Esophagus (tissue), 2 donors: ENCODE results near the gene LRRIQ3. TPM values are rescaled to one million over a fixed set of nuclear protein-coding genes. Genes with fewer than 3 reads are reported as not detected.
"Not testable (repeated sequence)": the region's sequence is repeated elsewhere in the genome, so short reads cannot be mapped to it uniquely, and the experiment has no call there.

Experiments used
- H3K27ac ChIP-seq, 2 donors: one replicate each; pipeline ENCODE4 v1.5.1; 2013; ENCODE audit warnings: low read depth in 2 of 2, mild to moderate bottlenecking in 2 of 2, inconsistent platforms in 1 of 2, low read length in 1 of 2, moderate library complexity in 1 of 2
- H3K27me3 ChIP-seq, 2 donors: one replicate each; pipeline ENCODE4 v1.6.1; 2013; ENCODE audit warnings: low read length in 2 of 2, control low read depth in 1 of 2, mild to moderate bottlenecking in 1 of 2; ENCODE audit not compliant: insufficient read depth in 2 of 2, control insufficient read depth in 1 of 2
- H3K36me3 ChIP-seq, 2 donors: one replicate each; pipeline ENCODE4 v1.6.1; 2013; ENCODE audit warnings: low read length in 1 of 2; ENCODE audit not compliant: control insufficient read depth in 2 of 2, insufficient read depth in 2 of 2
- H3K4me1 ChIP-seq, 2 donors: one replicate each; pipeline ENCODE4 v1.6.1; 2013; ENCODE audit warnings: low read length in 1 of 2; ENCODE audit not compliant: control insufficient read depth in 2 of 2, insufficient read depth in 2 of 2
- H3K4me3 ChIP-seq, 2 donors: one replicate each; pipeline ENCODE4 v1.5.1; 2013; ENCODE audit warnings: low read length in 2 of 2, mild to moderate bottlenecking in 2 of 2, low read depth in 1 of 2, moderate library complexity in 1 of 2
- H3K9me3 ChIP-seq, 2 donors: one replicate each; pipeline ENCODE4 v1.6.1; 2013; ENCODE audit warnings: mild to moderate bottlenecking in 2 of 2, low read depth in 1 of 2, low read length in 1 of 2, moderate library complexity in 1 of 2; ENCODE audit not compliant: control insufficient read depth in 2 of 2, insufficient read depth in 1 of 2
- WGBS, 2 donors: extraction: QIAGEN DNeasy Blood & Tissue Kit; methylation state at CpG; one replicate each; pipeline ENCODE4 v1.1.7; 2013; 5-methylcytosine and 5-hydroxymethylcytosine counted together
- polyA plus RNA-seq, 2 donors: library from polyadenylated mRNA; stranded (reverse); fragments of 200-250 nt; gene quantifications; one replicate each; pipeline ENCODE4 v1.2.3, GENCODE V29; 2013
- donor health status: healthy with polysubstance abuse.
- donor health status: Bipolar disorder and iron deficiency.

LRRIQ3 gene
- polyA plus RNA-seq, 2 donors: 0.26 to 0.35 TPM

DNA sequence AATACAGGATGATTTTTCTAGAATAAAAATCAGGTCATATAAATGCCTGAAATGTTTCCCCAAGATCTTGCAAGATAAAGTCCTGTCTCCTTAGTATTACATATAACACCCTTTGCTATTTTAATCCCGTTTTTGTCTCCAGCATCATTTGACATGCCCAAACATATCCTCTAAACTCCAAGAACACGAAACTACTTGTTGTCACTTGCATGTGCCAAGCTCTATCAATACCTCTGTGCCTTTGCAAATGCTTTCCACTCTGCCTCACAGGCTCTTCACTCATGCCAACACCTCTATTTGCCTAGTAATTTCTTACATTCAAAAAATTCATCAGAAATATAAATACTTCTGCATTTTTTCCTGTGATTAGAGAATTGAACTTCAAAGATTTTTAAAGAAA lies 37.9 kb downstream of the LRRIQ3 start:
- no peak overlapping the region for H3K27ac ChIP-seq
- H3K36me3 ChIP-seq: no peaks in the 10 kb centered on the region
- no peaks in the 10 kb centered on the region for H3K9me3 ChIP-seq
- WGBS, 2 donors: 46 to 58% methylated on average over 2 of the region's 2 CpGs
- no peak overlapping the region for H3K4me3 ChIP-seq
- H3K27me3 ChIP-seq: no peaks in the 10 kb centered on the region
- no peaks in the 10 kb centered on the region for H3K4me1 ChIP-seq

- H3K27ac ChIP-seq: no peak overlapping the region
- H3K4me3 ChIP-seq: no peak overlapping the region
- H3K9me3 ChIP-seq: peaks cover 2% of the 10 kb centered on the region in 2 donors
- WGBS, 2 donors: 82 to 83% methylated on average over 4 of the region's 4 CpGs
- H3K27me3 ChIP-seq: no peaks in the 10 kb centered on the region
- H3K4me1 ChIP-seq: no peaks in the 10 kb centered on the region
- no peaks in the 10 kb centered on the region for H3K36me3 ChIP-seq
These were observed 52.9 kb downstream of the LRRIQ3 start for GRCh38 chr1:74145086-74145485.

- not testable (repeated sequence) for H3K27me3 ChIP-seq, H3K27ac ChIP-seq, H3K4me1 ChIP-seq, H3K36me3 ChIP-seq, H3K4me3 ChIP-seq, H3K9me3 ChIP-seq
- WGBS, 2 donors: 81 to 84% methylated on average over 4 of the region's 4 CpGs
These were observed 80.6 kb downstream of the LRRIQ3 start for GRCh38 chr1:74117370-74117769.

GRCh38 chr1:74113333-74113732 lies 84.6 kb downstream of the LRRIQ3 start:
- no peaks in the 10 kb centered on the region for H3K4me1 ChIP-seq
- no peaks in the 10 kb centered on the region for H3K36me3 ChIP-seq
- H3K27me3 ChIP-seq: no peaks in the 10 kb centered on the region
- no peaks in the 10 kb centered on the region for H3K9me3 ChIP-seq
- WGBS, 2 donors: 65 to 67% methylated on average over 3 of the region's 3 CpGs
- no peak overlapping the region for H3K27ac ChIP-seq
- H3K4me3 ChIP-seq: no peak overlapping the region

DNA sequence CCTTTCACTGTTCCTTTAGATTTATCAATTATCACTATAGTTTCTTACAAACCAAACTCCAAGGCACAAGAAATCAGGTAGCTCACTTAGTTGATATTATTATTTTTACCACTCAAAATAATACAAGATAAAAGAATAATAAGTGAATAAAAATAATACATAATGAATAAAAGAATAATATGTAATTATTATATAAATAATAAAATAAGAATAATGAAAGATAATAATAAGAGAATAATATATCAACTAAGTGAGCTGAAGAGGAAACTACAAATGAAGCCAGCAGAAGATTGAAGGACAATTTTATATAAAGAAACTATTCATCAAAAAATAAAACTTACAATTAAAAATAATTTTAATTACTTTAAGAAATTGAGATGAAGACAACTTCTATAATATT lies 90.6 kb downstream of the LRRIQ3 start:
- Histone ChIP-seq H3K27me3 (no peaks in the 10 kb centered on the region), H3K4me1 (no peaks in the 10 kb centered on the region), H3K36me3 (no peaks in the 10 kb centered on the region), H3K9me3 (no peaks in the 10 kb centered on the region), H3K4me3 (no peak overlapping the region), H3K27ac (no peak overlapping the region)

DNA sequence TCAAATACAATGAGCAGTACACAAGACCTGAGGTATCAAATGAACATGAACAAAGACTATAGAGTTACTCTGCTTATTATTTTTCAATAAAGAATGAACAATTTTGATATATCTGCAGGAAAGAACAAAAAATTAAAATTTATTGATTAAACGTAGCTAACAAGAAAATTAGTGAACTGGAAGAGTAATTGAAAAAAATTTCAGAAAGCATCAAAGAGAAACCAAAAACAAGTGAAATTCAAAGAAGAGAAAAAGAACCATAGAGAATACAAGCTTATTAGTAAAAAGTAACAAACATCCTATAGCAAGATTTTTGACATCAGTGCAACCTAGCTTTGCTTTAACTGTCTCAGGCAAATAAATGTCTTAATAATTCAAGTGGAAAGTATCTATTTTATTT lies 106.6 kb downstream of the LRRIQ3 start:
- H3K27me3 ChIP-seq: no peaks in the 10 kb centered on the region
- H3K36me3 ChIP-seq: no peaks in the 10 kb centered on the region
- 79 to 83% methylated on average over 1 of the region's 1 CpG for WGBS, 2 donors
- no peaks in the 10 kb centered on the region for H3K9me3 ChIP-seq
- no peaks in the 10 kb centered on the region for H3K4me1 ChIP-seq
- H3K27ac ChIP-seq: no peak overlapping the region
- H3K4me3 ChIP-seq: no peak overlapping the region

DNA sequence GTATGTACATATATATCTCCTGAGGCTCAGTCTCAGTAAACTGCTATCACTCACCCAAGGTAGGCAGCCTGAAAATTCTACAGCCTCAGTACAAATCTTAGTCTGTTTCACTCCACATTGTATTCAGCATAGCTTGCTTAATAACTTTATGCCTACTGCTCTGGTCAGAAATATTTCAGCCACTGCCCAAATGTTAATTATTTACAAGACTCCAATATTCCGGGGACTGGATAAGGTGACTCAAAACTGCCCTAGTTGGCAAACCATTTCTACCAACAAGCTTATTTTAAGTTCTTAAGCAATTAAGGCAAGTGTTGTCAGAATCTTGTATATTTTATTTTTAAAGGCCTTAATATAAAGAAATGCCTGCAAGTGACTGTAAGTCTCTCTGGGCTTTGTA lies 114.8 kb downstream of the LRRIQ3 start:
- Histone ChIP-seq H3K4me1 (no peaks in the 10 kb centered on the region), H3K36me3 (no peaks in the 10 kb centered on the region), H3K27me3 (no peaks in the 10 kb centered on the region), H3K4me3 (no peak overlapping the region), H3K9me3 (no peaks in the 10 kb centered on the region), H3K27ac (no peak overlapping the region)
- WGBS, 2 donors: 56 to 62% methylated on average over 1 of the region's 1 CpG

DNA sequence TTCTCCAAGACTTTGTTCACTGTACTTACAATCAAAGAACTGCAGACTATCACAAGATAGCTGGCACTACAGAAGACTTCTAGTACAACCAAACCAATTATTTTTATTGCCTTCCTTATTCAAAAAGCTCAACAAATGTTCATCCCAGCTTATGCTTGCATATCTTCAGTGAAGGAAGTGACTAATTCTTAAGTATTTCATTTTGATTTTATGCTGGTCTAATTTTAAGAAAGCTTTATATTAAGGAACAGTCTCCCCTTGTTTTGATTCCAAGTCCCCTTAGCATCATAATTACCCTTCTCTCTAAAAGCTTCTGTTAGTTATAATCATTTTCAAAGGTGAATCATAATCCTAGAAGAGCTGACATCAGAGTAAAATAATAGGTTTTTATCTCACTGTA lies 132.9 kb downstream of the LRRIQ3 start:
- Histone ChIP-seq H3K9me3 (no peaks in the 10 kb centered on the region), H3K4me3 (no peak overlapping the region), H3K36me3 (no peaks in the 10 kb centered on the region), H3K27me3 (no peaks in the 10 kb centered on the region), H3K4me1 (no peaks in the 10 kb centered on the region), H3K27ac (no peak overlapping the region)

DNA sequence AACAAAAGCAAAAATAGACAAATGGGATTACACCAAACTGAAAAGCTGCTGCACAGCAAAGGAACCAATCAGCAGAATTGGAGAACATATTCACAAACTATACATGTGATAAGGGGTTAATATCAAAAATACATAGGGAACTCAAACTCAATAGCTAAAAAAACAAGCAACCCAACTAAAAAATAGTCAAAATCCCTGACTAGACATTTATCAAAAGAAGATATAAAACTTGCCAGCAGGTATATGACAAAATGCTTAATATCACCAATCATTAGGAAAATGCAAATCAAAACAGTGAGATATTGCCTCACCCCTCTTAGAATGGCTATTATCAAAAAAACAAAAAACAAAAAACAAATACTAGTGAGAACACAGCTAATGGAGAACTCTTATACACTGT lies 140.3 kb downstream of the LRRIQ3 start:
- Histone ChIP-seq H3K4me3 (no peak overlapping the region), H3K27ac (no peak overlapping the region), H3K9me3 (no peaks in the 10 kb centered on the region), H3K27me3 (no peaks in the 10 kb centered on the region), H3K36me3 (no peaks in the 10 kb centered on the region), H3K4me1 (no peaks in the 10 kb centered on the region)

DNA sequence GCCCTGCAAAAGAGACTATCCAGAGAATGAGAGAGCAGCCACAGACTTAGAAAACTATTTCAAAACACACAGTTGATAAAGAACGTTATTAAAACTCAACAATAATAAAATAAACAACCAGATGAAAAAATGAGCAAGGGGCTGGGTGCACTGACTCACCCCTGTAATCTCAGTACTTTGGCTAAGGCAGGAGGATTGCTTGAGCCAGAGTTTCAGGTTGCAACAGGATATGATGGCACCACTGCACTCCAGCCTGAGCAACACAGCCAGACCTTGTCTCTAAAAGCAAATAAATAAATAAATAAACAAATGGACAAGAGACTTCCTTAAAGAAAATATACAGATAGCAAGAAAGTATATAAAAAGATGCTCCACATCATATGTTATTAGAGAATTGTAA lies 144.6 kb downstream of the LRRIQ3 start:
- Histone ChIP-seq H3K27me3 (peaks cover 0 to 2% of the 10 kb centered on the region in 2 donors), H3K27ac (no peak overlapping the region), H3K9me3 (no peaks in the 10 kb centered on the region), H3K4me1 (no peaks in the 10 kb centered on the region), H3K4me3 (no peak overlapping the region), H3K36me3 (no peaks in the 10 kb centered on the region)
- 26 to 27% methylated on average over 1 of the region's 1 CpG for WGBS, 2 donors
